HCT116 (cell line): Measurements from ENCODE around the gene HORMAD1. TPM values are rescaled to one million over a fixed set of nuclear protein-coding genes. Genes with fewer than 3 reads are reported as not detected.

ENCODE experiments used
- ATAC-seq: fragments of 200-7000 bp; cut with Tn5 transposase; 2 replicates; pipeline ENCODE4 v1.9.1; 2020; ENCODE audit warnings: mild to moderate bottlenecking, moderate library complexity
- BruUV-seq: library from RNA; stranded (reverse); fragments of 400-500 nt; replicated peaks from 2 replicates; lab custom pipeline; 2021; lab: Mats Ljungman, UMichigan
- CTCF ChIA-PET: fragments of 300-600 bp; sonication (Branson Sonifier 250); formaldehyde crosslinking; loops from one replicate; lab custom pipeline; 2021; ENCODE audit warnings: antibody characterized with exemption; lab: Charles Lee
- POLR2A ChIA-PET: fragments of 300-600, 350-600 bp; sonication (Branson Sonifier 250); formaldehyde crosslinking; loops from one replicate; lab custom pipeline; 2021; ENCODE audit warnings: antibody characterized with exemption; lab: Charles Lee
- RAD21 ChIA-PET, 2 experiments: fragments of 300-600 bp; sonication (Branson Sonifier 250); formaldehyde crosslinking; loops; one replicate each; lab custom pipeline; 2023; ENCODE audit warnings: low total read pairs in 2 of 2; ENCODE audit not compliant: uncharacterized antibody in 2 of 2, unreplicated experiment in 2 of 2, low non-redundant PET in 1 of 2; lab: Charles Lee
- DNase-seq: peaks from one replicate; pipeline ENCODE4 v3.0.0-alpha.2; 2010; ENCODE audit warnings: low read depth, low spot score
- H2AFZ ChIP-seq: fragments of 200-600 bp; shearing (Covaris generic), sonication (generic); 2 replicates; pipeline ENCODE4 v1.6.1; 2017; ENCODE audit warnings: low read depth, mixed run types, mixed read lengths, antibody characterized with exemption, low read length; ENCODE audit not compliant: poor library complexity, severe bottlenecking
- H3K27ac ChIP-seq: 2 replicates; pipeline ENCODE4 v1.5.1; 2012; ENCODE audit warnings: low read depth, low read length
- H3K27me3 ChIP-seq: fragments of 200-600 bp; sonication (generic); 2 replicates; pipeline ENCODE4 v1.6.1; 2016; ENCODE audit warnings: mixed run types, low read length, mixed read lengths; ENCODE audit not compliant: insufficient read depth
- H3K36me3 ChIP-seq, 2 experiments: fragments of 200-500 bp in 1 of 2; fragments of 200-600 bp in 1 of 2; sonication (Bioruptor generic) in 1 of 2; sonication (generic) in 1 of 2; 2 replicates each; pipeline versions ENCODE4 v1.5.1 to v1.6.1; 2014 to 2016; ENCODE audit warnings: low read length in 2 of 2, inconsistent platforms in 1 of 2, mixed read lengths in 1 of 2, mixed run types in 1 of 2; ENCODE audit not compliant: insufficient read depth in 2 of 2, control insufficient read depth in 1 of 2
- H3K4me1 ChIP-seq, 2 experiments: fragments of 200-600 bp in 1 of 2; sonication (generic) in 1 of 2; 2 replicates each; pipeline versions ENCODE4 v1.5.1 to v1.6.1; 2012 to 2017; ENCODE audit warnings: low read length in 2 of 2, inconsistent platforms in 1 of 2, mild to moderate bottlenecking in 1 of 2, mixed read lengths in 1 of 2, mixed run types in 1 of 2, moderate library complexity in 1 of 2; ENCODE audit not compliant: insufficient read depth in 2 of 2, control insufficient read depth in 1 of 2
- H3K4me2 ChIP-seq: fragments of 200-600 bp; sonication (generic); 2 replicates; pipeline ENCODE4 v1.6.1; 2017; ENCODE audit warnings: mixed run types, low read length, mixed read lengths
- H3K4me3 ChIP-seq, 2 experiments: fragments of 200-600 bp in 1 of 2; sonication (generic) in 1 of 2; replicated peaks in 1 of 2; 2 replicates each; pipeline ENCODE4 v1.5.1; 2011 to 2016; ENCODE audit warnings: low read length in 2 of 2, control low read depth in 1 of 2, low read depth in 1 of 2, mild to moderate bottlenecking in 1 of 2, mixed read lengths in 1 of 2, mixed run types in 1 of 2
- H3K79me2 ChIP-seq: fragments of 200-600 bp; sonication (generic); 2 replicates; pipeline ENCODE4 v1.6.1; 2017; ENCODE audit warnings: mild to moderate bottlenecking, mixed run types, low read length, moderate library complexity, mixed read lengths; ENCODE audit not compliant: insufficient read depth
- H3K9ac ChIP-seq: fragments of 200-600 bp; sonication (generic); 2 replicates; pipeline ENCODE4 v1.6.1; 2016; ENCODE audit warnings: low read length, mixed read lengths
- H3K9me2 ChIP-seq: fragments of 200-600 bp; sonication (generic), shearing (Covaris generic); 2 replicates; pipeline ENCODE4 v1.6.1; 2017; ENCODE audit warnings: mixed run types, mild to moderate bottlenecking, moderate library complexity; ENCODE audit not compliant: insufficient read depth
- H3K9me3 ChIP-seq, 2 experiments: fragments of 200-500 bp in 1 of 2; fragments of 200-600 bp in 1 of 2; sonication (Bioruptor generic) in 1 of 2; sonication (generic) in 1 of 2; 2 replicates each; pipeline ENCODE4 v1.6.1; 2014 to 2017; ENCODE audit warnings: low read length in 2 of 2, mixed read lengths in 2 of 2, inconsistent platforms in 1 of 2, low read depth in 1 of 2, mild to moderate bottlenecking in 1 of 2, mixed run types in 1 of 2, moderate library complexity in 1 of 2; ENCODE audit not compliant: control insufficient read depth in 1 of 2, insufficient read depth in 1 of 2
- H4K20me1 ChIP-seq: fragments of 200-600 bp; sonication (generic), shearing (Covaris generic); 2 replicates; pipeline ENCODE4 v1.6.1; 2017; ENCODE audit warnings: mixed run types, mild to moderate bottlenecking, moderate library complexity; ENCODE audit not compliant: insufficient read depth
- CBX3 ChIP-seq: IDR thresholded peaks from 2 replicates; pipeline ENCODE4 v1.6.1; 2012; ENCODE audit warnings: low read depth
- ELF1 ChIP-seq: IDR thresholded peaks from 2 replicates; pipeline ENCODE4 v1.6.1; 2012; ENCODE audit warnings: low read depth, borderline replicate concordance
- EZH2phosphoT487 ChIP-seq: fragments of 200-600 bp; IDR thresholded peaks from 2 replicates; pipeline ENCODE4 v1.6.1; 2018; ENCODE audit warnings: antibody characterized with exemption, borderline replicate concordance
- FOSL1 ChIP-seq: IDR thresholded peaks from 2 replicates; pipeline ENCODE4 v1.6.1; 2012; ENCODE audit warnings: low read depth
- JUND ChIP-seq: IDR thresholded peaks from 2 replicates; pipeline ENCODE4 v1.6.1; 2012
- REST ChIP-seq: IDR thresholded peaks from 2 replicates; pipeline ENCODE4 v1.6.1; 2012; ENCODE audit warnings: low read depth
- ZNF274 ChIP-seq: fragments of 200-500 bp; sonication (Bioruptor generic); IDR thresholded peaks from 2 replicates; pipeline ENCODE4 v1.6.1; 2014; ENCODE audit warnings: mild to moderate bottlenecking, low read depth, low read length, inconsistent platforms
- intact Hi-C: fragments of 100-400 bp; cut with micrococcal nuclease; formaldehyde crosslinking; loops from 2 replicates; pipeline ENCODE4 v1.10.0; 2022
- total RNA-seq: library from RNA; stranded (reverse); gene quantifications from one replicate; pipeline ENCODE4 v1.2.1, GENCODE V29; 2021; ENCODE audit not compliant: unreplicated experiment

The HORMAD1 gene
- total RNA-seq, 1 experiment from 2014 or later = not detected

DNA sequence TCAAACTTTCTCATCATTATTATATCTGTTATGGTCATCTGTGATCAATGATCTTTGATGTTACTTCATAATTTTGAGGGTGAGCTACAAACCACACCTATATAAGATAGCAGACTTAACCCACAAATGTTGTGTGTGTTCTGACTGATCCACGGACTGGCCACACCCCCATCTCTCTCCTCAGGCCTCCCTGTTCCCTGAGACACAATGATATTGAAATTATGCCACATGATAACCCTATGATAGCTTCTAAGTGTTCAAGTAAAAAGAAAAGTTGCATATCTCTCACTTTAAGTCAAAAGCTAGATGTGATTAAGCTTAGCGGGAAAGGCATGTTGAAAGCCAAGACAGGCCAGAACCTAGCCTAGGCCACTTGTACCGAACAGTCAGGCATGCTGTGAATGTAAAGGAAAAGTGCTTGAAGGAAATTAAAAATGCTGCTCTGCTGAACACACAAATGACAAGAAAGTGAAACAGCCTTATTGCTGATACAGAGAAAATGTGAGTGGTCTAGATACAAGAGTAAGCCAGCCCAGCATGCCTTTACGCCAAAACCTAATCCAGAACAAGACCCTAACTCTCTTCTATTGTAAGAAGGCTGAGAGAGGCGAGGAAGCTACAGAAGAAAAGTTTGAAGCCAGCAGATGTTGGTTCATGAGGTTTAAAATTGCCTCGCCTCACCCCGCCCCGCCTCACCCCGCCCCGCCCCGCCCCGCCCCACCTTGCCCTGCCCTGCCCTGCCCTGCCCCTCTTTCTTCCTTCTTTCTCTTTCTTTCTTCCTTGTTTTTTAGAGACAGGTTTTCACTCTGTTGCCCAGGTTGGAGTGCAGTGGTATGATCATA, 28.4 kb upstream of the HORMAD1 start:
- no peak overlapping the region for H3K27ac ChIP-seq
- no peaks in the 10 kb centered on the region for H4K20me1 ChIP-seq
- no peaks in the 10 kb centered on the region for H3K27me3 ChIP-seq
- no peaks in the 10 kb centered on the region for H3K36me3 ChIP-seq
- TF ChIP-seq CBX3 = no peak
- no peak for TF ChIP-seq EZH2phosphoT487
- no peak for TF ChIP-seq ELF1
- no peak for TF ChIP-seq JUND
- TF ChIP-seq REST = no peak
- TF ChIP-seq FOSL1 = no peak
- no peak for TF ChIP-seq ZNF274
- no peak overlapping the region for H3K4me2 ChIP-seq
- H3K9ac ChIP-seq = no peak overlapping the region
- intact Hi-C loops = no loop called here
- ChIA-PET CTCF (no interaction called here), RAD21 (no interaction called here), POLR2A (no interaction called here)
- DNase-seq (no peak), ATAC-seq (no peak)
- peaks cover 0 to 7% of the 10 kb centered on the region in 2 experiments; a peak in 2 of 4 replicates for H3K4me1 ChIP-seq
- H3K9me2 ChIP-seq = no peaks in the 10 kb centered on the region
- no peaks in the 10 kb centered on the region for H3K79me2 ChIP-seq
- BruUV-seq = no TSS peak
- peak overlapping the region; percentile 81 for H2AFZ ChIP-seq
- no peaks in the 10 kb centered on the region for H3K9me3 ChIP-seq
- H3K4me3 ChIP-seq = no peak overlapping the region
